GM23248 (cell line): Measurements from ENCODE around the gene PELI2. TPM values are rescaled to one million over a fixed set of nuclear protein-coding genes. Genes with fewer than 3 reads are reported as not detected.

ENCODE experiments used
- DNase-seq: peaks from one replicate; pipeline ENCODE4 v3.0.0-alpha.2; 2015
- H2AFZ ChIP-seq: fragments of 200-600 bp; sonication (generic); 2 replicates; pipeline ENCODE4 v1.6.1; 2016; ENCODE audit warnings: antibody characterized with exemption
- H3F3A ChIP-seq: fragments of 200-600 bp; sonication (generic); 2 replicates; pipeline ENCODE4 v1.6.1; 2016; ENCODE audit warnings: mild to moderate bottlenecking, antibody characterized with exemption, mixed run types; ENCODE audit not compliant: insufficient read depth
- H3K27ac ChIP-seq: fragments of 200-600 bp; sonication (generic); 2 replicates; pipeline ENCODE4 v1.5.1; 2016; ENCODE audit warnings: mild to moderate bottlenecking
- H3K27me3 ChIP-seq: fragments of 200-600 bp; sonication (generic); replicated peaks from 2 replicates; pipeline ENCODE4 v1.6.1; 2016; ENCODE audit warnings: mild to moderate bottlenecking; ENCODE audit not compliant: insufficient read depth
- H3K36me3 ChIP-seq: fragments of 200-600 bp; sonication (generic); 2 replicates; pipeline ENCODE4 v1.6.1; 2016; ENCODE audit warnings: low read depth, mild to moderate bottlenecking
- H3K4me1 ChIP-seq: fragments of 200-600 bp; sonication (generic); 2 replicates; pipeline ENCODE4 v1.6.1; 2016; ENCODE audit warnings: mild to moderate bottlenecking; ENCODE audit not compliant: insufficient read depth
- H3K4me2 ChIP-seq: fragments of 200-600 bp; sonication (generic); one replicate; pipeline ENCODE4 v1.6.1; 2016; ENCODE audit warnings: mild to moderate bottlenecking; ENCODE audit not compliant: unreplicated experiment
- H3K4me3 ChIP-seq: fragments of 200-600 bp; sonication (generic); 2 replicates; pipeline ENCODE4 v1.5.1; 2016; ENCODE audit warnings: mild to moderate bottlenecking
- H3K79me2 ChIP-seq: fragments of 200-600 bp; sonication (generic); 2 replicates; pipeline ENCODE4 v1.6.1; 2016; ENCODE audit warnings: mild to moderate bottlenecking; ENCODE audit not compliant: insufficient read depth
- H3K9ac ChIP-seq: fragments of 200-600 bp; sonication (generic); 2 replicates; pipeline ENCODE4 v1.6.1; 2016; ENCODE audit warnings: mild to moderate bottlenecking
- H3K9me2 ChIP-seq: fragments of 200-600 bp; sonication (generic); 2 replicates; pipeline ENCODE4 v1.6.1; 2016; ENCODE audit warnings: mixed run types, mild to moderate bottlenecking, moderate library complexity; ENCODE audit not compliant: insufficient read depth
- H3K9me3 ChIP-seq: fragments of 200-600 bp; sonication (generic); one replicate; pipeline ENCODE4 v1.6.1; 2017; ENCODE audit warnings: low read depth
- H4K20me1 ChIP-seq: fragments of 200-600 bp; sonication (generic); 2 replicates; pipeline ENCODE4 v1.6.0; 2016; ENCODE audit not compliant: insufficient read depth
- EZH2 ChIP-seq: fragments of 200-600 bp; sonication (generic); IDR thresholded peaks from 2 replicates; pipeline ENCODE4 v1.6.1; 2018; ENCODE audit warnings: antibody characterized with exemption, mild to moderate bottlenecking; ENCODE audit not compliant: insufficient read depth, poor library complexity, severe bottlenecking
- EZH2phosphoT487 ChIP-seq: fragments of 200-600 bp; sonication (generic); IDR thresholded peaks from 2 replicates; pipeline ENCODE4 v1.6.1; 2018; ENCODE audit warnings: antibody characterized with exemption, moderate library complexity, mild to moderate bottlenecking, low read depth; ENCODE audit not compliant: insufficient read depth
- WGBS, 2 experiments: methylation state at CpG; one replicate each; pipeline ENCODE4 v1.1.6; 2015 to 2017; ENCODE audit warnings: low lambda C conversion rate in 2 of 2, low coverage in 1 of 2; ENCODE audit errors: missing lambda C conversion rate in 2 of 2; 5-methylcytosine and 5-hydroxymethylcytosine counted together
- in situ Hi-C: fragments of 300-500 bp; cut with MboI; formaldehyde crosslinking; loops from 2 replicates; pipeline ENCODE4 v1.15.0; 2020
- polyA plus RNA-seq: library from polyadenylated mRNA; unstranded; fragments of >200 nt; fragmentation: Nextera tagmentation; extraction: Ambion mirVana; gene quantifications from 2 replicates; pipeline ENCODE4 v1.2.1, GENCODE V29; 2016
- total RNA-seq: library from RNA; depleted of rRNA; stranded (reverse); fragments of >200 nt; shearing (Covaris generic); gene quantifications from 2 replicates; pipeline ENCODE4 v1.2.3, GENCODE V29; 2014

Gene PELI2
- total and polyA plus RNA-seq, 2 experiments from 2014 or later = 1.2 to 1.3 TPM

DNA sequence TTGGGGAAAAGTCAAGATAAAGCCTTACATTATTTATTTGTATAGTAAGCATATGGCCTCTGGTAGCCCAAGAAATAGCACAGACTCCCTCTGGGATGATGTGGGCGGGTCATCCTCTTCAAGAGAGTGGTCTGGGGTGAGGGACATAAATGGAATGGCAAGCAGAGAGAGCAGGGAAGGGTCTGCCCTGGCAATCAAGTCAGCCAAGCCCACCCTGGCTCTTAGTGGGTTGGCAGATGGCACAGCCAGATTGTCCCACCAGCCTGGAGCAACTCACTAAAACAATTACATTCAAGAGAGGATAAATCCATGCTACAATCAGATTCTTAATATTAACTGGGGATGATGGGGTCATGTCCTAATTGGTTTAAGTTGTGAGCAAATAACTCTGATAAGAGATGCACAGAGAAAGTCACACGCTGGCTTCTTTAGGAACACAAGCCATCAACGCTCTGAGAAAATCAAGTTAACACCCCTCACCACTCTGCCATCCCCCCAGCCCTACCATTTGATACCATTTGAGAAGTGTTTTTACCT, 2.8 kb upstream of the PELI2 start:
- in situ Hi-C loops = no loop called here
- 62 to 68% methylated on average over 3 of the region's 3 CpGs for WGBS, 2 experiments
- TF ChIP-seq EZH2 = no peak
- no peak for TF ChIP-seq EZH2phosphoT487
- no peak overlapping the region for H2AFZ ChIP-seq
- H3K4me3 ChIP-seq = no peak overlapping the region
- no peak overlapping the region for H3K4me2 ChIP-seq
- H3K9me2 ChIP-seq = no peaks in the 10 kb centered on the region
- H3K27me3 ChIP-seq = no peaks in the 10 kb centered on the region
- no peaks in the 10 kb centered on the region for H3K36me3 ChIP-seq
- H3K79me2 ChIP-seq = no peaks in the 10 kb centered on the region
- no peak for DNase-seq
- H3K9me3 ChIP-seq = no peaks in the 10 kb centered on the region
- no peaks in the 10 kb centered on the region for H4K20me1 ChIP-seq
- H3K9ac ChIP-seq = no peak overlapping the region
- H3K27ac ChIP-seq = no peak overlapping the region
- H3F3A ChIP-seq = peaks cover 15% of the 10 kb centered on the region; the same call in 1 of the 2 replicates
- H3K4me1 ChIP-seq = peaks cover 11% of the 10 kb centered on the region; the same call in 1 of the 2 replicates

DNA sequence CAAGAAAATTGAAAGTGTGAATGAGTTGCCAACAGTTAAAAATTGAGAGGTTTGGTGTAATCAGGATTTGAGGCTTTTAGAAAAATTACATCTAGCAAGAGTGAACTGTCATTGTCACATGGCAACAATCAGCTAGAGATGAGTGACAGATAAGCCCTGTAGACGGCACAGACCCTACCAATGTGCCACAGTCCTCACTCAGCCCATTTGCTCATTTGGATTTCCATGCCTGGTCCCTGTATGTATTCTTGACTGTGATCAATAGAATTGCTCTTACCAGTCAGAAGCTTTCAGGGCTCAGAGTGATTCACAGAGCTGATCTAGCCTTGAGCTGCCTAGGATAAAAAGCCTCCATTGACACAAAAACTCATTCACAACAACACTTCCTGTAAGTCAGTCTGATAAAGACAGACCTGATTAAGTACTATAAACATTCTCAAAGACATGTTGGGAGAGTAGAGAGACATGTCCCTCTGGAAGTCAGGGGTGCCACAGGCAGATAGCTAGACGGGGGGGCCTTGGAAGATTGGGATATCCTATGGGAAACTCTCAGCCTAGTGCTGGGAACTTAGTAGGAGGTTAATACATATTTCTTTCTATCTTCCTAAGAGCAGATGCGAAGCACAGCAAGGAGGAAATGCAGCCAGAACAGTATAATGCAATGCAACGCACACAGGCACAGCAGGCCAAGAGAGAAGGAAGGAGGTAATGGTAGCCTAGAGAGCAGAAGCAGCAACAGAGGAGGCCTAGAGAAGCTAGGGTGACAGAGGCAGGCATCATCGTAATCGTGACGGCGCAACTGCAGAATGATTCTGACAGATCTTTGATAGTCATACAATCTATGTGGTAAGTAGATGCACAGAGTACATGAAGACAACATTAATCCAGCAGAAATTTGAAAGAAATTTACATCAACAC, 2.0 kb upstream of the PELI2 start:
- no peaks in the 10 kb centered on the region for H3K9me2 ChIP-seq
- H3F3A ChIP-seq = peaks cover 20% of the 10 kb centered on the region; the same call in 1 of the 2 replicates
- H3K4me1 ChIP-seq = peaks cover 13% of the 10 kb centered on the region; the same call in 1 of the 2 replicates
- H3K9ac ChIP-seq = no peak overlapping the region
- 85% methylated on average over 8 of the region's 8 CpGs for WGBS, 2 experiments
- no peaks in the 10 kb centered on the region for H4K20me1 ChIP-seq
- TF ChIP-seq EZH2phosphoT487 (no peak), EZH2 (no peak)
- 0 out of 2 replicates have a peak, but pooled peaks cover under 1% of the 10 kb centered on the region for H3K79me2 ChIP-seq
- H3K27ac ChIP-seq = no peak overlapping the region
- no peaks in the 10 kb centered on the region for H3K9me3 ChIP-seq
- in situ Hi-C loops = no loop called here
- DNase-seq = no peak
- H3K4me2 ChIP-seq = no peak overlapping the region
- no peak overlapping the region for H3K4me3 ChIP-seq
- H2AFZ ChIP-seq = no peak overlapping the region
- no peaks in the 10 kb centered on the region for H3K27me3 ChIP-seq
- no peaks in the 10 kb centered on the region for H3K36me3 ChIP-seq

DNA sequence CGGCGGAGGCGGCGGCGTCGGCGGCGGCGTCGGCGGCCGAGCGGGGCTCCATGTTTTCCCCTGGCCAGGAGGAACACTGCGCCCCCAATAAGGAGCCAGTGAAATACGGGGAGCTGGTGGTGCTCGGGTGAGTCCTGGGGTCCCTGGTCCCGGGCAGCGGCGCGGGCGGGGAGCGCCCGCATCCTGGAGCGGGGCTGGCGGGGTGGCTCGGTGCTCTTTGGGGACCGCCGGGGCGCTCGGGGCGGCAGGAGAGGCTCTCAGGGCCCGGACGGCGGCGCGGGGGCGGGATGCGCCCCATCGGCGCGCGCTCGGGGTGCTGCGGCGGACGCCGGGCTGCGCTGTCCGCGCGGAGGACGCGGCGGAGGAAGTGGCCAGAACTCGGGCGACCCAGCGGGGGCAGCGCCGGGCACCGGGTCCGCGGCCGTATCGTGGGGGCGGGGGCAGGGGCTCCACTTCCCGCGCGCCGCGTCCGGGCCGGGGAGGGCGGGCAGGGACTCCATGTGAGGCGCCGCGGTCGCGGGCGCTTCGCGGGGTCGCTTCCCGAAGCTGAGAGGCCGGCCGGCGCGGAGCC, 485 bp downstream of the PELI2 start:
- no peaks in the 10 kb centered on the region for H3K9me3 ChIP-seq
- WGBS, 2 experiments = 0 to 2% methylated on average over 17 to 57 of the region's 87 CpGs
- peak overlapping the region; percentile 26 for H3K27ac ChIP-seq
- H3K36me3 ChIP-seq = no peaks in the 10 kb centered on the region
- peak overlapping the region; percentile 90 for H3K4me2 ChIP-seq
- peak overlapping the region; percentile 82 for H3K9ac ChIP-seq
- DNase-seq = peak; percentile 75
- peaks cover 13% of the 10 kb centered on the region; the same call in 1 of the 2 replicates for H3K4me1 ChIP-seq
- H2AFZ ChIP-seq = peak overlapping the region; percentile 92
- no peaks in the 10 kb centered on the region for H3K27me3 ChIP-seq
- no peaks in the 10 kb centered on the region for H3K9me2 ChIP-seq
- TF ChIP-seq EZH2phosphoT487 (no peak), EZH2 (no peak)
- H3F3A ChIP-seq = peaks cover 20% of the 10 kb centered on the region; the same call in 1 of the 2 replicates
- peak overlapping the region; percentile 98 for H3K4me3 ChIP-seq
- H3K79me2 ChIP-seq = 0 out of 2 replicates have a peak, but pooled peaks cover 6% of the 10 kb centered on the region
- in situ Hi-C loops = no loop called here
- H4K20me1 ChIP-seq = no peaks in the 10 kb centered on the region

DNA sequence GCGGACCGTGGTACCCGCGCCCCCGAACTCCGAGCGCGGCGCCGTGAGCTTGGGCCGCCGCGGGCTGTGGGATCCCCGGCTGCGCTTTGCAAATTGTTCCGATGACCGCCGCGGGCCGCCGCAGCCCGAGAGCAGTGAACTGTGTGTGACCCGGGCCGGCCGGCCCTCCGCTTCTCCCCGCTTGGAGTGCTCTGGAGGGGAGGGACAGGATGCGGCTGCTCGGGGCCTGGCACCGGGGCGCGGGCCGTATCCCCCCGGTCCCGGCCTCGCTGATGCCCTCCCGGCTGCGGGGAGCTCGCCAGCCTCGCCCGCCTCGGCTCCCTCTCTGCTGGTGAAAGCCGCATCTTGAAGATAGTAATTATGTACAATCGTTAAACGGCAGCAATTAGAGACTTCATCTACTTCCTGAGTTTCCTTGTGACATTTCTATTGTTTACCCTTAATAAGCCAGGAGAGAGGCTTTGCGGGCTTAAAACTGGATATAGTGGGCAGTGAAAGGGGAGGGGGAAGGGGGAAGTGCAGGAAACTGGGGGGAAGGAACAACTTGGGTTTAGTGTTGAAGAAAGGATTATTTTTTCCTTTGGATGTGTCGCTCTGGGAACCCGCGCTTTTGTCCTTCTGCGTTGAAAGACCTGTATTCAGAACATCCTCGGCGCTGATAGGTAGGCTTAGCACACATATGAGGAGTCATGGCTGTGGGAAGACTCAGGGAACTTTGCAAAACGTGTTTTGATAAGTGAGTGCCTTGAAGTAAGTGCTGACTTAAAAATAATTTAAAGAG, 1.2 kb downstream of the PELI2 start:
- DNase-seq = peak; percentile 70
- peaks cover 20% of the 10 kb centered on the region; the same call in 1 of the 2 replicates for H3F3A ChIP-seq
- peak overlapping the region; percentile 26; the same call in 1 of the 2 replicates for H3K27ac ChIP-seq
- 1 to 2% methylated on average over 30 to 48 of the region's 53 CpGs for WGBS, 2 experiments
- no peaks in the 10 kb centered on the region for H3K27me3 ChIP-seq
- in situ Hi-C loops = no loop called here
- H3K4me2 ChIP-seq = peak overlapping the region; percentile 90
- no peaks in the 10 kb centered on the region for H4K20me1 ChIP-seq
- no peaks in the 10 kb centered on the region for H3K9me3 ChIP-seq
- peak overlapping the region; percentile 92 for H2AFZ ChIP-seq
- no peaks in the 10 kb centered on the region for H3K36me3 ChIP-seq
- H3K79me2 ChIP-seq = 0 out of 2 replicates have a peak, but pooled peaks cover 6% of the 10 kb centered on the region
- no peaks in the 10 kb centered on the region for H3K9me2 ChIP-seq
- peaks cover 17% of the 10 kb centered on the region for H3K4me1 ChIP-seq
- H3K4me3 ChIP-seq = peak overlapping the region; percentile 98
- peak overlapping the region; percentile 82 for H3K9ac ChIP-seq
- no peak for TF ChIP-seq EZH2
- no peak for TF ChIP-seq EZH2phosphoT487
